WTC11 (cell line): ENCODE results near the gene LATS2. TPM values are rescaled to one million over a fixed set of nuclear protein-coding genes. Genes with fewer than 3 reads are reported as not detected.

Source experiments
- ATAC-seq: fragments of 200-7000 bp; cut with Tn5 transposase; 2 replicates; pipeline ENCODE4 v1.10.0; 2021; ENCODE audit warnings: mild to moderate bottlenecking, moderate library complexity
- CTCF ChIA-PET: fragments of 300-600 bp; sonication (Branson Sonifier 250); formaldehyde crosslinking; loops from one replicate; lab custom pipeline; 2021; ENCODE audit warnings: antibody characterized with exemption; lab: Charles Lee
- POLR2A ChIA-PET: fragments of 350-600 bp; sonication (Branson Sonifier 250); formaldehyde crosslinking; loops from one replicate; lab custom pipeline; 2021; ENCODE audit warnings: antibody characterized with exemption; lab: Charles Lee
- DNase-seq: peaks from one replicate; pipeline ENCODE4 v3.0.0; 2021; ENCODE audit warnings: low spot score
- H3K27ac Mint-ChIP-seq: 2 replicates; pipeline ENCODE4 v1.8.0; 2021; ENCODE audit warnings: mixed read lengths
- H3K27me3 Mint-ChIP-seq: 2 replicates; pipeline ENCODE4 v1.8.0; 2021; ENCODE audit warnings: low read depth, mild to moderate bottlenecking, moderate library complexity, mixed read lengths
- H3K36me3 Mint-ChIP-seq: 2 replicates; pipeline ENCODE4 v1.8.0; 2021; ENCODE audit warnings: mixed read lengths
- H3K4me1 Mint-ChIP-seq: 2 replicates; pipeline ENCODE4 v1.8.0; 2022; ENCODE audit warnings: mixed read lengths
- H3K4me3 Mint-ChIP-seq: 2 replicates; pipeline ENCODE4 v1.8.0; 2021; ENCODE audit warnings: mild to moderate bottlenecking, moderate library complexity, mixed read lengths
- H3K9me3 Mint-ChIP-seq: 2 replicates; pipeline ENCODE4 v1.8.0; 2021; ENCODE audit warnings: mixed read lengths
- CBFB ChIP-seq: sonication (generic); formaldehyde crosslinking; IDR thresholded peaks from 2 replicates; pipeline ENCODE4 v1.8.1; 2022; ENCODE audit warnings: mild to moderate bottlenecking, low read depth, missing genetic modification reagents
- HMGA2 ChIP-seq: fragments of 250-450 bp; sonication (Bioruptor Pico); IDR thresholded peaks from 2 replicates; pipeline ENCODE4 v1.4.0; 2021; ENCODE audit warnings: mild to moderate bottlenecking, moderate library complexity
- HMGXB4 ChIP-seq: sonication (generic); formaldehyde crosslinking; IDR thresholded peaks from 2 replicates; pipeline ENCODE4 v1.8.1; 2023; ENCODE audit warnings: mild to moderate bottlenecking, moderate library complexity, missing genetic modification reagents
- JUN ChIP-seq: sonication (generic); formaldehyde crosslinking; IDR thresholded peaks from 2 replicates; pipeline ENCODE4 v1.8.0; 2023; ENCODE audit warnings: mild to moderate bottlenecking, missing genetic modification reagents
- MXD4 ChIP-seq: fragments of 250-450 bp; sonication (Bioruptor Pico); IDR thresholded peaks from 2 replicates; pipeline ENCODE4 v1.8.0; 2021; ENCODE audit warnings: mild to moderate bottlenecking, moderate library complexity, borderline replicate concordance
- NFATC4 ChIP-seq: fragments of 250-450 bp; sonication (Bioruptor Pico); IDR thresholded peaks from 2 replicates; pipeline ENCODE4 v1.9.0; 2021; ENCODE audit warnings: mild to moderate bottlenecking
- NR3C1 ChIP-seq: sonication (generic); formaldehyde crosslinking; conservative IDR thresholded peaks from 2 replicates; pipeline ENCODE4 v1.8.1; 2023; ENCODE audit warnings: low read depth, mild to moderate bottlenecking, missing genetic modification reagents
- RORB ChIP-seq: fragments of 250-450 bp; sonication (Bioruptor Pico); IDR thresholded peaks from 2 replicates; pipeline ENCODE4 v1.9.0; 2021; ENCODE audit warnings: mild to moderate bottlenecking
- TEAD4 ChIP-seq: sonication (generic); formaldehyde crosslinking; IDR thresholded peaks from 2 replicates; pipeline ENCODE4 v1.8.0; 2022; ENCODE audit warnings: mild to moderate bottlenecking, missing genetic modification reagents
- ZNF219 ChIP-seq: sonication (generic); formaldehyde crosslinking; IDR thresholded peaks from 2 replicates; pipeline ENCODE4 v1.8.0; 2023; ENCODE audit warnings: missing genetic modification reagents, mild to moderate bottlenecking, borderline replicate concordance
- total RNA-seq: library from RNA; stranded (reverse); gene quantifications from 3 replicates; pipeline ENCODE4 v1.2.3, GENCODE V29; 2021
- TF ChIP-seq, protein P1 (sequence below): sonication (generic); formaldehyde crosslinking; IDR thresholded peaks from 2 replicates; pipeline ENCODE4 v1.8.0; 2022; ENCODE audit warnings: mild to moderate bottlenecking, missing genetic modification reagents
- TF ChIP-seq, protein P2 (sequence below): fragments of 250-450 bp; sonication (Bioruptor Pico); IDR thresholded peaks from 2 replicates; pipeline ENCODE4 v1.9.0; 2021; ENCODE audit warnings: mild to moderate bottlenecking, borderline replicate concordance
- TF ChIP-seq, protein P3 (sequence below): sonication (generic); formaldehyde crosslinking; IDR thresholded peaks from 2 replicates; pipeline ENCODE4 v1.8.1; 2023; ENCODE audit warnings: mild to moderate bottlenecking, missing genetic modification reagents
- TF ChIP-seq, protein P4 (sequence below): fragments of 250-450 bp; sonication (Bioruptor Pico); IDR thresholded peaks from 2 replicates; pipeline ENCODE4 v1.9.0; 2021; ENCODE audit warnings: mild to moderate bottlenecking

LATS2 gene
- total RNA-seq, 1 experiment from 2014 or later, result 28.9 TPM

GRCh38 chr13:21053231-21053630, 8.2 kb downstream of the LATS2 start:
- Mint-ChIP-seq H3K4me3 (no peak overlapping the region), H3K36me3 (0 out of 2 replicates have a peak, but pooled peaks cover 6% of the 10 kb centered on the region), H3K4me1 (peaks cover 72% of the 10 kb centered on the region)
- TF ChIP-seq NR3C1 (no peak), TEAD4 (no peak), HMGA2 (CRISPR knock-in tag) (no peak), RORB (CRISPR knock-in tag) (no peak), NFATC4 (CRISPR knock-in tag) (no peak), HMGXB4 (CRISPR knock-in tag) (no peak), ZNF219 (CRISPR knock-in tag) (no peak), CBFB (CRISPR knock-in tag) (no peak), MXD4 (no peak), JUN (CRISPR knock-in tag) (no peak)
- TF ChIP-seq, protein P1, sequence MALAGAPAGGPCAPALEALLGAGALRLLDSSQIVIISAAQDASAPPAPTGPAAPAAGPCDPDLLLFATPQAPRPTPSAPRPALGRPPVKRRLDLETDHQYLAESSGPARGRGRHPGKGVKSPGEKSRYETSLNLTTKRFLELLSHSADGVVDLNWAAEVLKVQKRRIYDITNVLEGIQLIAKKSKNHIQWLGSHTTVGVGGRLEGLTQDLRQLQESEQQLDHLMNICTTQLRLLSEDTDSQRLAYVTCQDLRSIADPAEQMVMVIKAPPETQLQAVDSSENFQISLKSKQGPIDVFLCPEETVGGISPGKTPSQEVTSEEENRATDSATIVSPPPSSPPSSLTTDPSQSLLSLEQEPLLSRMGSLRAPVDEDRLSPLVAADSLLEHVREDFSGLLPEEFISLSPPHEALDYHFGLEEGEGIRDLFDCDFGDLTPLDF (CRISPR knock-in tag), result no peak
- TF ChIP-seq, protein P2, sequence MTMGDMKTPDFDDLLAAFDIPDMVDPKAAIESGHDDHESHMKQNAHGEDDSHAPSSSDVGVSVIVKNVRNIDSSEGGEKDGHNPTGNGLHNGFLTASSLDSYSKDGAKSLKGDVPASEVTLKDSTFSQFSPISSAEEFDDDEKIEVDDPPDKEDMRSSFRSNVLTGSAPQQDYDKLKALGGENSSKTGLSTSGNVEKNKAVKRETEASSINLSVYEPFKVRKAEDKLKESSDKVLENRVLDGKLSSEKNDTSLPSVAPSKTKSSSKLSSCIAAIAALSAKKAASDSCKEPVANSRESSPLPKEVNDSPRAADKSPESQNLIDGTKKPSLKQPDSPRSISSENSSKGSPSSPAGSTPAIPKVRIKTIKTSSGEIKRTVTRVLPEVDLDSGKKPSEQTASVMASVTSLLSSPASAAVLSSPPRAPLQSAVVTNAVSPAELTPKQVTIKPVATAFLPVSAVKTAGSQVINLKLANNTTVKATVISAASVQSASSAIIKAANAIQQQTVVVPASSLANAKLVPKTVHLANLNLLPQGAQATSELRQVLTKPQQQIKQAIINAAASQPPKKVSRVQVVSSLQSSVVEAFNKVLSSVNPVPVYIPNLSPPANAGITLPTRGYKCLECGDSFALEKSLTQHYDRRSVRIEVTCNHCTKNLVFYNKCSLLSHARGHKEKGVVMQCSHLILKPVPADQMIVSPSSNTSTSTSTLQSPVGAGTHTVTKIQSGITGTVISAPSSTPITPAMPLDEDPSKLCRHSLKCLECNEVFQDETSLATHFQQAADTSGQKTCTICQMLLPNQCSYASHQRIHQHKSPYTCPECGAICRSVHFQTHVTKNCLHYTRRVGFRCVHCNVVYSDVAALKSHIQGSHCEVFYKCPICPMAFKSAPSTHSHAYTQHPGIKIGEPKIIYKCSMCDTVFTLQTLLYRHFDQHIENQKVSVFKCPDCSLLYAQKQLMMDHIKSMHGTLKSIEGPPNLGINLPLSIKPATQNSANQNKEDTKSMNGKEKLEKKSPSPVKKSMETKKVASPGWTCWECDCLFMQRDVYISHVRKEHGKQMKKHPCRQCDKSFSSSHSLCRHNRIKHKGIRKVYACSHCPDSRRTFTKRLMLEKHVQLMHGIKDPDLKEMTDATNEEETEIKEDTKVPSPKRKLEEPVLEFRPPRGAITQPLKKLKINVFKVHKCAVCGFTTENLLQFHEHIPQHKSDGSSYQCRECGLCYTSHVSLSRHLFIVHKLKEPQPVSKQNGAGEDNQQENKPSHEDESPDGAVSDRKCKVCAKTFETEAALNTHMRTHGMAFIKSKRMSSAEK (CRISPR knock-in tag), result no peak
- TF ChIP-seq, protein P3, sequence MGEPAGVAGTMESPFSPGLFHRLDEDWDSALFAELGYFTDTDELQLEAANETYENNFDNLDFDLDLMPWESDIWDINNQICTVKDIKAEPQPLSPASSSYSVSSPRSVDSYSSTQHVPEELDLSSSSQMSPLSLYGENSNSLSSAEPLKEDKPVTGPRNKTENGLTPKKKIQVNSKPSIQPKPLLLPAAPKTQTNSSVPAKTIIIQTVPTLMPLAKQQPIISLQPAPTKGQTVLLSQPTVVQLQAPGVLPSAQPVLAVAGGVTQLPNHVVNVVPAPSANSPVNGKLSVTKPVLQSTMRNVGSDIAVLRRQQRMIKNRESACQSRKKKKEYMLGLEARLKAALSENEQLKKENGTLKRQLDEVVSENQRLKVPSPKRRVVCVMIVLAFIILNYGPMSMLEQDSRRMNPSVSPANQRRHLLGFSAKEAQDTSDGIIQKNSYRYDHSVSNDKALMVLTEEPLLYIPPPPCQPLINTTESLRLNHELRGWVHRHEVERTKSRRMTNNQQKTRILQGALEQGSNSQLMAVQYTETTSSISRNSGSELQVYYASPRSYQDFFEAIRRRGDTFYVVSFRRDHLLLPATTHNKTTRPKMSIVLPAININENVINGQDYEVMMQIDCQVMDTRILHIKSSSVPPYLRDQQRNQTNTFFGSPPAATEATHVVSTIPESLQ, result no peak
- TF ChIP-seq, protein P4, sequence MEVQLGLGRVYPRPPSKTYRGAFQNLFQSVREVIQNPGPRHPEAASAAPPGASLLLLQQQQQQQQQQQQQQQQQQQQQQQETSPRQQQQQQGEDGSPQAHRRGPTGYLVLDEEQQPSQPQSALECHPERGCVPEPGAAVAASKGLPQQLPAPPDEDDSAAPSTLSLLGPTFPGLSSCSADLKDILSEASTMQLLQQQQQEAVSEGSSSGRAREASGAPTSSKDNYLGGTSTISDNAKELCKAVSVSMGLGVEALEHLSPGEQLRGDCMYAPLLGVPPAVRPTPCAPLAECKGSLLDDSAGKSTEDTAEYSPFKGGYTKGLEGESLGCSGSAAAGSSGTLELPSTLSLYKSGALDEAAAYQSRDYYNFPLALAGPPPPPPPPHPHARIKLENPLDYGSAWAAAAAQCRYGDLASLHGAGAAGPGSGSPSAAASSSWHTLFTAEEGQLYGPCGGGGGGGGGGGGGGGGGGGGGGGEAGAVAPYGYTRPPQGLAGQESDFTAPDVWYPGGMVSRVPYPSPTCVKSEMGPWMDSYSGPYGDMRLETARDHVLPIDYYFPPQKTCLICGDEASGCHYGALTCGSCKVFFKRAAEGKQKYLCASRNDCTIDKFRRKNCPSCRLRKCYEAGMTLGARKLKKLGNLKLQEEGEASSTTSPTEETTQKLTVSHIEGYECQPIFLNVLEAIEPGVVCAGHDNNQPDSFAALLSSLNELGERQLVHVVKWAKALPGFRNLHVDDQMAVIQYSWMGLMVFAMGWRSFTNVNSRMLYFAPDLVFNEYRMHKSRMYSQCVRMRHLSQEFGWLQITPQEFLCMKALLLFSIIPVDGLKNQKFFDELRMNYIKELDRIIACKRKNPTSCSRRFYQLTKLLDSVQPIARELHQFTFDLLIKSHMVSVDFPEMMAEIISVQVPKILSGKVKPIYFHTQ (CRISPR knock-in tag), result no peak
- TF ChIP-seq, all 79 proteins: peak for 0
- ChIA-PET CTCF (interaction anchor here (0.7 kb wide), 1 partner anchor 109 kb away, joined by 3 read pairs; no protein-coding TSS in a partner anchor), POLR2A (no interaction called here)
- no peaks in the 10 kb centered on the region for H3K27me3 Mint-ChIP-seq
- no peaks in the 10 kb centered on the region for H3K9me3 Mint-ChIP-seq
- peak overlapping the region; percentile 89 for H3K27ac Mint-ChIP-seq
- DNase-seq (no peak), ATAC-seq (no peak)
